H1 (cell line): ENCODE results near the gene THAP4. TPM values are rescaled to one million over a fixed set of nuclear protein-coding genes. Genes with fewer than 3 reads are reported as not detected.

Source experiments
- ATF3 ChIP-seq: IDR thresholded peaks from 2 replicates; pipeline ENCODE4 v1.6.1; 2011; ENCODE audit warnings: low read depth, mild to moderate bottlenecking, low read length; ENCODE audit not compliant: insufficient read depth
- BRCA1 ChIP-seq: IDR thresholded peaks from 2 replicates; pipeline ENCODE4 v1.6.1; 2012; ENCODE audit warnings: low read depth, low read length, improper control_type of control experiment
- CEBPB ChIP-seq: IDR thresholded peaks from 2 replicates; pipeline ENCODE4 v1.6.1; 2012; ENCODE audit warnings: low read depth, low read length
- CTBP2 ChIP-seq: IDR thresholded peaks from 2 replicates; pipeline ENCODE4 v1.7.0; 2011; ENCODE audit warnings: borderline replicate concordance, mild to moderate bottlenecking, moderate library complexity, mixed read lengths, low read length; ENCODE audit not compliant: insufficient read depth, insufficient read length
- GABPA ChIP-seq: IDR thresholded peaks from 2 replicates; pipeline ENCODE4 v1.6.1; 2011; ENCODE audit warnings: mild to moderate bottlenecking, low read length, moderate library complexity, borderline replicate concordance; ENCODE audit not compliant: insufficient read depth
- HDAC2 ChIP-seq, 2 experiments: fragments of 300-600 bp in 1 of 2; sonication (generic) in 1 of 2; IDR thresholded peaks; 2 replicates each; pipeline ENCODE4 v1.6.1; 2011 to 2012; ENCODE audit warnings: low read depth in 2 of 2, low read length in 2 of 2, mild to moderate bottlenecking in 2 of 2, moderate library complexity in 2 of 2, borderline replicate concordance in 1 of 2, inconsistent platforms in 1 of 2
- HDAC6 ChIP-seq: IDR thresholded peaks from one replicate; pipeline ENCODE4 v1.7.1; 2012; ENCODE audit warnings: low read depth, mild to moderate bottlenecking, inconsistent platforms, low read length, moderate library complexity
- NANOG ChIP-seq: IDR thresholded peaks from 2 replicates; pipeline ENCODE4 v1.6.1; 2011; ENCODE audit warnings: low read length, low read depth, mild to moderate bottlenecking, inconsistent platforms; ENCODE audit not compliant: insufficient read depth, poor library complexity, severe bottlenecking
- RNF2 ChIP-seq: fragments of 200-900, 300-1000 bp; sonication (generic); IDR thresholded peaks from 2 replicates; pipeline ENCODE4 v1.7.1; 2016; ENCODE audit warnings: borderline replicate concordance, low read depth, mild to moderate bottlenecking, antibody characterized with exemption, low read length; ENCODE audit not compliant: poor library complexity, severe bottlenecking; ENCODE audit errors: missing control alignments
- RXRA ChIP-seq: IDR thresholded peaks from 2 replicates; pipeline ENCODE4 v1.6.1; 2011; ENCODE audit warnings: low read depth, mild to moderate bottlenecking, low read length, moderate library complexity; ENCODE audit not compliant: insufficient read depth
- SIX5 ChIP-seq: IDR thresholded peaks from 2 replicates; pipeline ENCODE4 v1.6.1; 2011; ENCODE audit warnings: mild to moderate bottlenecking, low read depth, low read length
- TAF7 ChIP-seq: optimal IDR thresholded peaks from 2 replicates; pipeline ENCODE3; 2011; ENCODE audit warnings: low read depth, mild to moderate bottlenecking, inconsistent platforms, low read length, moderate library complexity, borderline replicate concordance
- TCF12 ChIP-seq: IDR thresholded peaks from 2 replicates; pipeline ENCODE4 v1.6.1; 2011; ENCODE audit warnings: low read depth, mild to moderate bottlenecking, low read length
- TEAD4 ChIP-seq: IDR thresholded peaks from 2 replicates; pipeline ENCODE4 v1.6.1; 2012; ENCODE audit warnings: low read depth, low read length, inconsistent platforms, mixed read lengths
- USF2 ChIP-seq: IDR thresholded peaks from 2 replicates; pipeline ENCODE4 v1.6.1; 2011; ENCODE audit warnings: low read length, improper control_type of control experiment
- YY1 ChIP-seq: IDR thresholded peaks from 2 replicates; pipeline ENCODE4 v1.6.1; 2011; ENCODE audit warnings: low read depth, mild to moderate bottlenecking, low read length
- ZNF274 ChIP-seq: IDR thresholded peaks from 2 replicates; pipeline ENCODE4 v1.7.0; 2012; ENCODE audit warnings: low read length, borderline replicate concordance; ENCODE audit errors: extremely low read depth
- polyA plus RNA-seq, 7 experiments: library from polyadenylated mRNA; depleted of rRNA in 3 of 7; stranded (reverse) in 5 of 7; unstranded in 2 of 7; fragments of >200 nt in 5 of 7; fragments of 200-250 nt in 2 of 7; gene quantifications; 1 replicate in 5 of 7; 2 replicates in 1 of 7; 4 replicates in 1 of 7; pipeline versions ENCODE4 v1.2.1 to v1.2.3, GENCODE V29; 2011 to 2013; ENCODE audit warnings: missing spikeins in 2 of 7, mixed read lengths in 2 of 7
- total RNA-seq: library from RNA; stranded (reverse); fragmentation: NEBNext Ultra II Directional; extraction: Animal tissue kit (Norgen Biotek cat#: 25700); gene quantifications from 2 replicates; pipeline ENCODE4 v1.2.1, GENCODE V29; 2021
- TF ChIP-seq, protein P1 (sequence below): IDR thresholded peaks from 2 replicates; pipeline ENCODE4 v1.6.1; 2012; ENCODE audit warnings: inconsistent platforms
- TF ChIP-seq, protein P2 (sequence below): IDR thresholded peaks from 2 replicates; pipeline ENCODE4 v1.6.1; 2012; ENCODE audit warnings: inconsistent platforms

The THAP4 gene
- total and polyA plus RNA-seq, 2 of the 8 experiments (the other 6 are each of a cell fraction or from before 2014, with no cell fraction given) = 78.9 to 83.6 TPM

GRCh38 chr2:241637018-241637794 lies at the start of gene THAP4, which contains the start of gene ATG4B (continued):
- TF ChIP-seq GABPA = peak; percentile 43; the same call in 1 of the 2 replicates
- no peak for TF ChIP-seq BRCA1
- TF ChIP-seq TAF7 = peak; percentile 84
- peak; percentile 93 for TF ChIP-seq ATF3
- no peak for TF ChIP-seq ZNF274
- TF ChIP-seq RNF2 = no peak
- TF ChIP-seq RXRA = no peak
- peak; percentile 25 for TF ChIP-seq NANOG
- TF ChIP-seq TEAD4 = no peak
- TF ChIP-seq HDAC2 (IDR thresholded peaks at IDR 0.05; ENCODE audit: borderline replicate concordance in 1 of 2, low read depth in 2 of 2, low read length in 2 of 2) = 0 out of 4 replicates have a peak, but pooled peaks of 1 of the 2 experiments have one; percentile 12
- TF ChIP-seq HDAC6 = no peak
- TF ChIP-seq, protein P1, sequence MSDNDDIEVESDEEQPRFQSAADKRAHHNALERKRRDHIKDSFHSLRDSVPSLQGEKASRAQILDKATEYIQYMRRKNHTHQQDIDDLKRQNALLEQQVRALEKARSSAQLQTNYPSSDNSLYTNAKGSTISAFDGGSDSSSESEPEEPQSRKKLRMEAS = peak; percentile 75
- no peak for TF ChIP-seq TCF12
- no peak for TF ChIP-seq CEBPB
- peak; percentile 99 for TF ChIP-seq YY1
- TF ChIP-seq CTBP2 = no peak
- TF ChIP-seq, protein P2, sequence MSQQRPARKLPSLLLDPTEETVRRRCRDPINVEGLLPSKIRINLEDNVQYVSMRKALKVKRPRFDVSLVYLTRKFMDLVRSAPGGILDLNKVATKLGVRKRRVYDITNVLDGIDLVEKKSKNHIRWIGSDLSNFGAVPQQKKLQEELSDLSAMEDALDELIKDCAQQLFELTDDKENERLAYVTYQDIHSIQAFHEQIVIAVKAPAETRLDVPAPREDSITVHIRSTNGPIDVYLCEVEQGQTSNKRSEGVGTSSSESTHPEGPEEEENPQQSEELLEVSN = peak; percentile 67; the same call in 1 of the 2 replicates
- no peak for TF ChIP-seq USF2
- peak; percentile 40; the same call in 1 of the 2 replicates for TF ChIP-seq SIX5
